GM12878 (cell line): Measurements from ENCODE around the gene ADAMTS7. TPM values are rescaled to one million over a fixed set of nuclear protein-coding genes. Genes with fewer than 3 reads are reported as not detected.
A peak's percentile ranks its signal among the peaks of the same experiment; 100 is the strongest.

Experiments used
- ATAC-seq: fragments of 200-7000 bp; cut with Tn5 transposase; 3 replicates; pipeline ENCODE4 v1.9.1; 2020; ENCODE audit warnings: mild to moderate bottlenecking, moderate library complexity
- BruUV-seq: library from RNA; stranded (reverse); fragments of 400-500 nt; replicated peaks from 2 replicates; lab custom pipeline; 2021; lab: Mats Ljungman, UMichigan
- CTCF ChIA-PET: fragments of 300-600 bp; sonication (Branson Sonifier 250); formaldehyde crosslinking; extraction: SDS; loops from one replicate; lab custom pipeline; 2021; ENCODE audit warnings: inconsistent platforms; lab: Yijun Ruan, JAX
- POLR2A ChIA-PET: fragments of 350-600 bp; formaldehyde crosslinking; extraction: SDS; loops from one replicate; lab custom pipeline; 2021; ENCODE audit warnings: inconsistent platforms; lab: Charles Lee
- RAD21 ChIA-PET: fragments of 300-600 bp; sonication (Branson Sonifier 250); formaldehyde crosslinking; loops from one replicate; lab custom pipeline; 2023; ENCODE audit warnings: antibody characterized with exemption; ENCODE audit not compliant: unreplicated experiment; lab: Charles Lee
- SMC1A ChIA-PET: fragments of 300-600 bp; sonication (Branson Sonifier 250); formaldehyde crosslinking; loops from one replicate; lab custom pipeline; 2023; ENCODE audit not compliant: unreplicated experiment, uncharacterized antibody; lab: Charles Lee
- DNase-seq: peaks from one replicate; pipeline ENCODE4 v3.0.0-alpha.2; 2011; ENCODE audit warnings: low read depth, low spot score
- FAIRE-seq: peaks from 3 replicates; lab custom pipeline; 2011; peaks lifted over from hg19 to GRCh38; lab: Jason Lieb, UNC
- H2AFZ ChIP-seq: 2 replicates; pipeline ENCODE4 v1.6.0; 2011; ENCODE audit warnings: low read depth, low read length, control low read depth; ENCODE audit not compliant: control insufficient read depth
- H3K27ac ChIP-seq: 2 replicates; pipeline ENCODE4 v1.5.1; 2011; ENCODE audit warnings: control low read depth; ENCODE audit not compliant: control insufficient read depth, insufficient read depth
- H3K27me3 ChIP-seq, 2 experiments: replicated peaks in 1 of 2; 2 replicates each; pipeline versions ENCODE4 v1.6.0 to v1.6.1; 2011; ENCODE audit warnings: low read length in 1 of 2; ENCODE audit not compliant: control insufficient read depth in 2 of 2, insufficient read depth in 2 of 2
- H3K36me3 ChIP-seq, 2 experiments: 2 replicates each; pipeline ENCODE4 v1.5.1; 2011; ENCODE audit warnings: low read length in 1 of 2; ENCODE audit not compliant: control insufficient read depth in 2 of 2, insufficient read depth in 2 of 2
- H3K4me1 ChIP-seq: 2 replicates; pipeline ENCODE4 v1.6.1; 2011; ENCODE audit warnings: mild to moderate bottlenecking, low read length, moderate library complexity, mixed read lengths; ENCODE audit not compliant: control insufficient read depth, insufficient read depth
- H3K4me2 ChIP-seq: 2 replicates; pipeline ENCODE4 v1.6.0; 2011; ENCODE audit warnings: control low read depth; ENCODE audit not compliant: control insufficient read depth, insufficient read depth
- H3K4me3 ChIP-seq: fragments of 200-600 bp; sonication (generic); 2 replicates; pipeline ENCODE4 v1.5.1; 2016
- H3K79me2 ChIP-seq: 2 replicates; pipeline ENCODE4 v1.6.0; 2011; ENCODE audit warnings: low read length; ENCODE audit not compliant: control insufficient read depth, insufficient read depth
- H3K9ac ChIP-seq: 2 replicates; pipeline ENCODE4 v1.8.0; 2011; ENCODE audit warnings: low read length, control low read depth, mixed read lengths; ENCODE audit not compliant: control insufficient read depth, insufficient read depth
- H3K9me3 ChIP-seq: replicated peaks from 3 replicates; pipeline ENCODE4 v1.5.1; 2011; ENCODE audit warnings: mild to moderate bottlenecking, low read length; ENCODE audit not compliant: control insufficient read depth, insufficient read depth
- H4K20me1 ChIP-seq: 2 replicates; pipeline ENCODE4 v1.6.0; 2011; ENCODE audit not compliant: control insufficient read depth, insufficient read depth
- POLR2AphosphoS2 ChIP-seq: IDR thresholded peaks from 2 replicates; pipeline ENCODE4 v1.6.1; 2011; ENCODE audit warnings: low read depth, mild to moderate bottlenecking, low read length, improper control_type of control experiment, moderate library complexity
- TCF12 ChIP-seq: IDR thresholded peaks from 2 replicates; pipeline ENCODE4 v1.6.1; 2011; ENCODE audit warnings: low read depth, mild to moderate bottlenecking, low read length
- WGBS: methylation state at CpG from one replicate; pipeline ENCODE4 v1.1.6; 2016; ENCODE audit warnings: low lambda C conversion rate; ENCODE audit not compliant: insufficient replicate concordance, insufficient coverage; ENCODE audit errors: missing lambda C conversion rate; 5-methylcytosine and 5-hydroxymethylcytosine counted together
- in situ Hi-C: fragments of 300-500 bp; cut with MboI; formaldehyde crosslinking; loops from 9 replicates; pipeline ENCODE4 v1.14.3; 2018; ENCODE audit warnings: mixed read lengths
- intact Hi-C: fragments of 100-400 bp; cut with micrococcal nuclease; formaldehyde crosslinking; loops from one replicate; pipeline ENCODE4 v1.14.2; 2022; ENCODE audit not compliant: unreplicated experiment
- polyA plus RNA-seq, 11 experiments: library from polyadenylated mRNA; depleted of rRNA in 4 of 11; unstranded in 6 of 11; stranded (reverse) in 5 of 11; fragments of >200 nt; fragmentation: Nextera tagmentation in 4 of 11; fragmentation: Illumina TruSeq in 1 of 11; extraction: Ambion mirVana in 4 of 11; extraction: Trizol in 1 of 11; gene quantifications; 1 replicate in 1 of 11; 2 replicates in 10 of 11; pipeline versions ENCODE4 v1.2.1 to v1.2.3, GENCODE V29; 2011 to 2016; ENCODE audit warnings: inconsistent platforms in 2 of 11, missing spikeins in 2 of 11, low read depth in 1 of 11
- total RNA-seq, 4 experiments: library from RNA; depleted of rRNA in 3 of 4; stranded (reverse); fragments of >200 nt in 3 of 4; fragmentation: Illumina TruSeq in 1 of 4; extraction: Trizol in 1 of 4; gene quantifications; 2 replicates each; pipeline versions ENCODE4 v1.2.1 to v1.2.3, GENCODE V29; 2013 to 2021
- TF ChIP-seq, protein P1 (sequence below): fragments of 450-650 bp; IDR thresholded peaks from 2 replicates; pipeline ENCODE4 v1.6.1; 2017; ENCODE audit warnings: mild to moderate bottlenecking
- TF ChIP-seq, protein P2 (sequence below): fragments of 450-650 bp; IDR thresholded peaks from 2 replicates; pipeline ENCODE4 v1.6.1; 2016; ENCODE audit warnings: mild to moderate bottlenecking

Gene ADAMTS7
- total and polyA plus RNA-seq, 10 of the 15 experiments (the other 5 are each of a cell fraction or from before 2014, with no cell fraction given): 0.03 to 0.28 (median 0.06) TPM; not detected in 6

DNA sequence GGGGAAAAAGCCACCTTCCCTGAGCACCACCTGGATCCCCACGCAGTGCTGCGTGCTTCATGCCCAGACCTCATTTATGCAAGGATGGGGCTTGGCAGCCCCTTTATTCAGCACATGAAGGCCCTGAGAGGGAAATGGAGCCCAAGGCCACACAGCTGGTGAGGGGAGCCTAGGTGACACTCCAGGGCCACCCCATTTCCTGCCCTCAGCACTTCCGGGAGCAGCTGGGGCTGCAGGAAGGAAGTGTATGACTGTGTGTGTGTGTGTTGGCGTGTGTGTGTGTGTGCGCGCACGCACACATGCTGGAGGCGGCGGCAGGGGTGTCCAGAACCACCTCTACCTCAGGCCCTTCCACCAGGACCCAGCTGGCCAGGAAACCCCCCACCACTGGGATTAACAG is 49.8 kb downstream of the ADAMTS7 start (continued):
- TF ChIP-seq, protein P1, sequence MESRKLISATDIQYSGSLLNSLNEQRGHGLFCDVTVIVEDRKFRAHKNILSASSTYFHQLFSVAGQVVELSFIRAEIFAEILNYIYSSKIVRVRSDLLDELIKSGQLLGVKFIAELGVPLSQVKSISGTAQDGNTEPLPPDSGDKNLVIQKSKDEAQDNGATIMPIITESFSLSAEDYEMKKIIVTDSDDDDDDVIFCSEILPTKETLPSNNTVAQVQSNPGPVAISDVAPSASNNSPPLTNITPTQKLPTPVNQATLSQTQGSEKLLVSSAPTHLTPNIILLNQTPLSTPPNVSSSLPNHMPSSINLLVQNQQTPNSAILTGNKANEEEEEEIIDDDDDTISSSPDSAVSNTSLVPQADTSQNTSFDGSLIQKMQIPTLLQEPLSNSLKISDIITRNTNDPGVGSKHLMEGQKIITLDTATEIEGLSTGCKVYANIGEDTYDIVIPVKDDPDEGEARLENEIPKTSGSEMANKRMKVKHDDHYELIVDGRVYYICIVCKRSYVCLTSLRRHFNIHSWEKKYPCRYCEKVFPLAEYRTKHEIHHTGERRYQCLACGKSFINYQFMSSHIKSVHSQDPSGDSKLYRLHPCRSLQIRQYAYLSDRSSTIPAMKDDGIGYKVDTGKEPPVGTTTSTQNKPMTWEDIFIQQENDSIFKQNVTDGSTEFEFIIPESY: peak; percentile 79; the same call in 1 of the 2 replicates
- peak; percentile 39; the same call in 1 of the 2 replicates for TF ChIP-seq TCF12
- TF ChIP-seq, protein P2, sequence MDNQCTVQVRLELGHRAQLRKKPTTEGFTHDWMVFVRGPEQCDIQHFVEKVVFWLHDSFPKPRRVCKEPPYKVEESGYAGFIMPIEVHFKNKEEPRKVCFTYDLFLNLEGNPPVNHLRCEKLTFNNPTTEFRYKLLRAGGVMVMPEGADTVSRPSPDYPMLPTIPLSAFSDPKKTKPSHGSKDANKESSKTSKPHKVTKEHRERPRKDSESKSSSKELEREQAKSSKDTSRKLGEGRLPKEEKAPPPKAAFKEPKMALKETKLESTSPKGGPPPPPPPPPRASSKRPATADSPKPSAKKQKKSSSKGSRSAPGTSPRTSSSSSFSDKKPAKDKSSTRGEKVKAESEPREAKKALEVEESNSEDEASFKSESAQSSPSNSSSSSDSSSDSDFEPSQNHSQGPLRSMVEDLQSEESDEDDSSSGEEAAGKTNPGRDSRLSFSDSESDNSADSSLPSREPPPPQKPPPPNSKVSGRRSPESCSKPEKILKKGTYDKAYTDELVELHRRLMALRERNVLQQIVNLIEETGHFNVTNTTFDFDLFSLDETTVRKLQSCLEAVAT: peak; percentile 60; the same call in 1 of the 2 replicates

DNA sequence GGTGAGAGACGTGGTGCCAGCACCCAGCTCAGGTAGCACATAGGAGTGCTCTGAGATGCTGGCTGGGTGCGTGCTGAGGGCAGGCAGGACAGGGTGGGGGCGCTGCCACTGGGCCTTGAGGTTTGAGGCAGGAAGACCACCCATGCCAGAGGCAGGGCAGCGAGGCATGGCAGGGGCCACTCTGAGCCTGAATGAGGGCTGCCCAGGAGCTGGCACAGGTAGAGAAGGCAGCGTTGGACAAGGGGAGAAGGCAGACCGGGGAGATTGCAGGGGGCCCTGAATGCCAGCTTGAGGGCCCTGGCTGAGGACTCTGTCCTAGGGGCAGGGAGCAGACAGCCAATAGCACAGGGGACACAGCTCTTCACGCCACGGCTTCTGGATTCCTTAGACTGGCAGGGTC is 50.2 kb downstream of the ADAMTS7 start:
- CTCF ChIA-PET: interaction anchor here (1.7 kb wide), 1 partner anchor 23 kb away, joined by 3 read pairs; no protein-coding TSS in a partner anchor
- intact Hi-C loops: no loop called here

More for the DNA sequence above, 50.2 kb downstream of the ADAMTS7 start:
- TF ChIP-seq POLR2AphosphoS2: no peak
- POLR2A ChIA-PET: no interaction called here
- Histone ChIP-seq H3K9ac (no peak overlapping the region), H3K4me1 (peaks cover 40% of the 10 kb centered on the region), H3K4me3 (no peak overlapping the region), H3K27me3 (no peaks in the 10 kb centered on the region), H2AFZ (peak overlapping the region; percentile 56), H3K36me3 (no peaks in the 10 kb centered on the region; a peak in 1 of 4 replicates), H3K9me3 (no peaks in the 10 kb centered on the region), H3K27ac (peak overlapping the region; percentile 68), H3K4me2 (no peak overlapping the region), H3K79me2 (no peaks in the 10 kb centered on the region), H4K20me1 (no peaks in the 10 kb centered on the region)
- RAD21 ChIA-PET: no interaction called here
- in situ Hi-C loops: no loop called here
- SMC1A ChIA-PET: no interaction called here
- WGBS: 74% methylated on average over 5 of the region's 8 CpGs
- DNase-seq (no peak), ATAC-seq (no peak), FAIRE-seq (no peak)
- no TSS peak for BruUV-seq
